Measurements from ENCODE around the gene MRPL55.

DNA sequence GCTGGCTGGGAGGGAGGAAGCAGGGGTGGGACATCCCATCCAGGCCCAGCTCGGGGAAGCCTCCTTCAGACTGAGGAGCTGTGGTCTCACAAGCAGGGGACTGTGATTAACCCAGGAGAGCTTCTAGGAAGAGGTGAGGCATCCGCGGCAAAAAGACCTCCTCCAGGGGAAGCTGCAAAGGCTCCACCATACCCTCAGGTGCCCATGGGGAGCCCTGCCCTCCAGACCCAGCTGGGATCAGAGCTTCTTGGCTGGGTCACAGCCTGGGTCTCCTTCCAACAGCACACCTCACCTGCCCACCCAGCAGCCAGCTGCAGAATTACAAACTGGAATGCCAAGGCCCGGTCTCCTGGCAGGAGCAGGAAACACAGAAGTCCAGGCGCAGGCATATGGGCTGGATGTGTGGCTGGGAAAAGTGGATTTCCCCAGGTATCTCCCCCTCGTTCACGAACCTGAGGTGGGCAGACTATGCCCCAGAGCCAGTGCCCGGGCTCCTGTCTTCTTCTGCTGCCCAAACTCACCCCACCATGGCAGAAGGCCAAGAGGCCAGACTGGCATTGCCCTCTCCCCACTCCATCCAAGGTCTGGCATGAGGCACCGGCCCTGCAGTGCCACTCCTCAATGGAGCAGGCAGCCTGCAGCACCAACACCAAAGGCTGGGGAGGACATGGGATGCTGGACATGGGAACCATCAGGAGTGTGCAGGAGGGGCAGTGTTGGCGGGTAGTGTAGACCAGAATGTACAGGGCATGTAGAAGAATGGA is 42.0 kb downstream of the MRPL55 start:
- no peak for TF ChIP-seq POLR2A (IDR thresholded peaks at IDR 0.05; ENCODE audit: low read length)
- no peak for TF ChIP-seq GATA1 (IDR thresholded peaks at IDR 0.05; ENCODE audit: low read depth, low read length)
